Measurements from ENCODE around the gene CDH18.
"Not testable (repeated sequence)": the region's sequence is repeated elsewhere in the genome, so short reads cannot be mapped to it uniquely, and the experiment has no call there.

The CDH18 gene

DNA sequence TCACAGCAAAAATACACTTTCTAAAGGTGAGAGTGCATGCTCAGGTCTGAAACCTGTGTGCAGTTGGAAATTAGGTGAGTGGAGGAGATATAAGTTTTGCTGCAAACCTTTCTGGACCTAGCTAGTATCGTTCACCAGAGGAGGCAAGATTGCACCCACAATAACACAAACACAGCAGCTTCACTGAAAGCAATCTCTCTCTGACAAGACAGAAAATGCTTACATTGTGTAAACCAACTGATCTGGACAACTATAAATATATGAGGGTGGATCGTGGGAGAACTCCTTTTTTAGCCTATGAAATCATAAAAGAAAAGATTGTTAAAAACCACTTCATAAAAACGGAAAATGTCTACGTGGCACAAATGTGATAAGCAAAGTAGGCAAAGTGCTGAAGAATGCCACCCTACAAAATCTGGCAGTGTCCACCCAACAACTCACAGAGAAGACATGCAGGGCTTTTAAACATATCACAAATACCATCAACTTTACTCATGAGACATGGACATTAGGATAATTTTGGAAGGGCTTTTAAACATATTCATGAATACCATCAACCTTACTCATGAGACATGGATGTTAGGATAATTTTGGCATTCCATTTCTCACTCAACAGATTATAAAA lies 134.3 kb downstream of the CDH18 start:
- TF ChIP-seq, protein P1, sequence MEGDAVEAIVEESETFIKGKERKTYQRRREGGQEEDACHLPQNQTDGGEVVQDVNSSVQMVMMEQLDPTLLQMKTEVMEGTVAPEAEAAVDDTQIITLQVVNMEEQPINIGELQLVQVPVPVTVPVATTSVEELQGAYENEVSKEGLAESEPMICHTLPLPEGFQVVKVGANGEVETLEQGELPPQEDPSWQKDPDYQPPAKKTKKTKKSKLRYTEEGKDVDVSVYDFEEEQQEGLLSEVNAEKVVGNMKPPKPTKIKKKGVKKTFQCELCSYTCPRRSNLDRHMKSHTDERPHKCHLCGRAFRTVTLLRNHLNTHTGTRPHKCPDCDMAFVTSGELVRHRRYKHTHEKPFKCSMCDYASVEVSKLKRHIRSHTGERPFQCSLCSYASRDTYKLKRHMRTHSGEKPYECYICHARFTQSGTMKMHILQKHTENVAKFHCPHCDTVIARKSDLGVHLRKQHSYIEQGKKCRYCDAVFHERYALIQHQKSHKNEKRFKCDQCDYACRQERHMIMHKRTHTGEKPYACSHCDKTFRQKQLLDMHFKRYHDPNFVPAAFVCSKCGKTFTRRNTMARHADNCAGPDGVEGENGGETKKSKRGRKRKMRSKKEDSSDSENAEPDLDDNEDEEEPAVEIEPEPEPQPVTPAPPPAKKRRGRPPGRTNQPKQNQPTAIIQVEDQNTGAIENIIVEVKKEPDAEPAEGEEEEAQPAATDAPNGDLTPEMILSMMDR (conservative IDR thresholded peaks at IDR 0.05; ENCODE audit: low read depth, low read length), result no peak
- DNase-seq (ENCODE audit: low read depth), result peak; percentile 26
- no peak overlapping the region for H3K4me3 ChIP-seq (ENCODE audit: low read length)

DNA sequence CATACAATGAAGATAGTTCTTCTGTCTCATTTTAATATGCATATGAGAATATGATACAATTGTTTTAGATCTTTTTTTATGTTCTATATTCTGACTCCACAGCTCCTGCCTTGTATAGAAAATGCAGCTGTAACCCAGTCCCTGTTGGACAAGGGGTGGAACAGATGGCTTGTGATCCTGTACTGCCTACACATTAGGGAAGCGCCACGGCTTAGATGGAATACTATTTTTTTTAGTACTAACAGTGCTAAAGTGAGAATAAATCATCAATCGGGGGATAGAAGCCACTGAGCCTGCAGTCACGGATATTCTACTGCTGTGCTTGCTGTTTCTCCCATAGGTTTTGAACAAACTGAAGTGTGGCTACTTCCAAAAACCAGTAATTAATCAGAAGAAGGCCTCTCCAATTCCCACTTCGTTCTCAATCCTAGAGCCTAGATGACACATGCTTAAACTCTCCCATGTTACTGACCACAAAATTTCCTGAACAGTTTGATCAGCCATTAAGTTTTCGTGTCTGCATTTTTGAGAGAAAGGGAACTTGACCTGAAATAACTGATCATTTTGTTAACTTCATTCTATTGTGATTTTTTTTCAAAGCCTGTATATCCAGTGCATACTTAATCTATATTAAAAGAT lies 150.3 kb downstream of the CDH18 start:
- DNase-seq (ENCODE audit: low read depth), result no peak
- TF ChIP-seq, protein P1 (conservative IDR thresholded peaks at IDR 0.05; ENCODE audit: low read depth, low read length), result no peak
- H3K4me3 ChIP-seq (ENCODE audit: low read length), result no peak overlapping the region

GRCh38 chr5:19835442-19835841 lies 152.6 kb downstream of the CDH18 start:
- DNase-seq (ENCODE audit: low read depth), result no peak

DNA sequence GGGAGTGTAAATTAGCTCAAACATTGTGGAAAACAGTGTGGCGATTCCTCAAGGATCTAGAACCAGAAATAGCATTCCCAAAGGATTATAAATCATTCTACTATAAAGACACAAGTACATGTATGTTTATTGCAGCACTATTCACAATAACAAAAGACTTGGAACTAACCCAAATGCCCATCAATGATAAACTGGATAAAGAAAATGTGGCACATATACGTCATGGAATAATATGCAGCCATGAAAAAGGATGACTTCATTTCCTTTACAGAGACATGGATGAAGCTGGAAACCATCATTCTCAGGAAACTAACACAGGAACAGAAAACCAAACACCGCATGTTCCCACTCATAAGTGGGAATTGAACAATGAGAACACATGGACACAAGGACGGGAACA lies 175.3 kb downstream of the CDH18 start:
- not testable (repeated sequence) for DNase-seq (ENCODE audit: low read depth); H3K4me3 ChIP-seq (ENCODE audit: low read length)

More at GRCh38 chr5:19835442-19835841, 152.6 kb downstream of the CDH18 start:
- TF ChIP-seq, protein P1 (conservative IDR thresholded peaks at IDR 0.05; ENCODE audit: low read depth, low read length), result no peak
- H3K4me3 ChIP-seq (ENCODE audit: low read length), result no peak overlapping the region

GRCh38 chr5:19806756-19807155 lies 181.2 kb downstream of the CDH18 start:
- TF ChIP-seq, protein P1 (conservative IDR thresholded peaks at IDR 0.05; ENCODE audit: low read depth, low read length), result no peak
- H3K4me3 ChIP-seq (ENCODE audit: low read length), result no peak overlapping the region
- no peak for DNase-seq (ENCODE audit: low read depth)

- H3K4me3 ChIP-seq (ENCODE audit: low read length), result no peak overlapping the region
- TF ChIP-seq, protein P1 (conservative IDR thresholded peaks at IDR 0.05; ENCODE audit: low read depth, low read length), result no peak
- DNase-seq (ENCODE audit: low read depth), result no peak
Observed at GRCh38 chr5:19802686-19803085, 185.3 kb downstream of the CDH18 start.

DNA sequence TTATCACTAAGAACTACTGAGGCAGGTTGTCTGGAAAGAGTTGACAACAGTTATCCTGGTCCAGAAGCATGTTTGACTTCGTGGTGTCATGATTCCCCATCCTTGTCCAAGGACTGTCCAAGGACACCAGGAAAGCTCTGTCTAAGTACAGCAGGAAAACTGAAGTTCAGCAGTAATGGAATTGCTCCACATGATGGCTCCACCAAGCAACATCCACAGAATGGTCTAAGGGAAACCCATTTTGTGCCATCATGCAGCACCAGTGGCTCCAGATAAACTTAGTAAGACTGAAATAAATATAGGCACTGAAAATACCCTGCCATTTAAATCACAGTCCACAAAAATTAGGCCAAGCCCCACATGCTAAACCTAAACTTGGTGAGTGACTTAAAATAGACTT lies 192.8 kb downstream of the CDH18 start:
- no peak for DNase-seq (ENCODE audit: low read depth)

More for the DNA sequence above, 192.8 kb downstream of the CDH18 start:
- TF ChIP-seq, protein P1 (conservative IDR thresholded peaks at IDR 0.05; ENCODE audit: low read depth, low read length), result peak; percentile 34
- H3K4me3 ChIP-seq (ENCODE audit: low read length), result no peak overlapping the region
